Measurements from ENCODE around the gene PRR14.
"Not testable (repeated sequence)": the region's sequence is repeated elsewhere in the genome, so short reads cannot be mapped to it uniquely, and the experiment has no call there.

Gene PRR14

DNA sequence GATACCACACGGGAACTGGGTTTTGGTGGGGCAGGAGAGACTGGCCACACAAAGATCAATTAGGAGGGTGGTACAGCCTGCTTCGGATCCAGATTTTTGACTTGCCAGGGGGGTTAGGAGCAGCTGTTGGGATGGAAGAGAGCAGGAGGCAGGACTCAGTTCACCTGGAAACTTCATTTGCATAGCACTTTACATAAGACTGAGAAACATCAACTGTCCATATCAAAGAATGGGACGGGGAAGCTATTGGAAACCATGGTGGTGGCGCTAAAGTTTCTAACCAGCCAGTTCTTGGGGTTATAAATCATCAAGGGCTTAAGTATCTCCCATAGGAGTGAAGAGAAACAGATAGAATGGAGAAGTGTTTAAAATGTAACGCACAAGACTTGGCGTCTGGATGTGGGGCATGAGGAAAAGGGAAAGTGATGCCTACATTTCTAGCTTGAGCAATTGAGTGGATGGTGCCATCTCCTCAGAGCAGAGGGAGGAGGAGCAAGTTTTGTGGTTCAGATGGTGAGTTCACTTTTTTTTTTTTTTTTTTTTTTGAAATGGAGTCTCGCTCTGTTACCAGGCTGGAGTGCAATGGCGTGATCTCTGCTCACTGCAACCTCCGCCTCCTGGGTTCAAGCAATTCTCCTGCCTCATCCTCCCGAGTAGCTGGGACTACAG lies 41.8 kb downstream of the PRR14 start:
- no peak for DNase-seq (ENCODE audit: low read depth)

DNA sequence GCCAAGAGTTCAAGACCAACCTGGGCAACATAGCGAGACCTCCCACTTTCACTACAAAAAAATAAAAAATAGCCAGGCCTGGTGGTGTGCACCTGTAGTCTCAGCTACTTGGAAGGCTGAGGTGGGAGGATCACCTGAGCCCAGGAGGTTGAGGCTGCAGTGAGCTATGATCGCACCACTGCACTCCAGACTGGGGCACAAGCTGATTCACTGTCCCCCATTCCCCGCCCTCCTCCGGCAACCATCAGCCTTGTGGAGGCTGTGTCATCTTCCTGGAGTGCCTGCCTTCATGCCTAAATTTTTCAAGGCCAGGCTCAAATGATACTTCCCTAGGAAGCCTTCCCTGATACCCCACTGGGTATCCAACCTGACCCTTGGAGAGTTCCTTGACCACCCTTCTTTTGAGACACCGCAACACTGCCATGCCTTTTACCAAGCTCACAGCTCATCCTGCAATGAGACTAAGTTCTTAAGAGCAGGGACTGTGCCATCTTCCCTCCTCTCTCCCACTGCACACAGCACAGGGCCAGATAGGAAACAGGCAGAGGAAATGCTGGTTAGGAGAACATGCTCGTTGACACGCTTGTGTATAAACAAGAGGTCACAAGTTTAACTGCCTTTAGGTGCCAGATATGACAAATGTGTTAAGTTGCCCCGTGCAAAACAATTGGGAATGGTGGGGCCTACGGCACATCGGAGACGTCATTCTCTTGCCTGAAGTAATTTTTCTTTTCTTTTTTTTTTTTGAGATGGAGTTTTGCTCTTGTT lies 44.4 kb downstream of the PRR14 start:
- no peak for DNase-seq (ENCODE audit: low read depth)

DNA sequence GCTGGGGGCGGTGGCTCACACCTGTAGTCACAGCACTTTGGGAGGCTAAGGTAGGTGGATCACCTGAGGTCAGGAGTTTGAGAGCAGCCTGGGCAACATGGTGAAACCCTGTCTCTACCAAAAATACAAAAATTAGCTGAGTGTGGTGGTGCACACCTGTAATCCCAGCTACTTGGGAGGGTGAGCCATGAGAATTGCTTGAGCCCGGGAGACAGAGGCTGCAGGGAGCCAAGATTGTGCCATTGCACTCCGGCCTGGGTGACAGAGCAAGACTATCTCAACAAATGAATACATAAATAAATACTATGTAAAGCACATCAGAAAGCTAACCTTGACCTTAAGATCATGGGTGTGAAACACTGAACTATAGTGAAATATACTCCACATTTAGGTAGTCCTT lies 45.9 kb downstream of the PRR14 start:
- not testable (repeated sequence) for DNase-seq (ENCODE audit: low read depth)

DNA sequence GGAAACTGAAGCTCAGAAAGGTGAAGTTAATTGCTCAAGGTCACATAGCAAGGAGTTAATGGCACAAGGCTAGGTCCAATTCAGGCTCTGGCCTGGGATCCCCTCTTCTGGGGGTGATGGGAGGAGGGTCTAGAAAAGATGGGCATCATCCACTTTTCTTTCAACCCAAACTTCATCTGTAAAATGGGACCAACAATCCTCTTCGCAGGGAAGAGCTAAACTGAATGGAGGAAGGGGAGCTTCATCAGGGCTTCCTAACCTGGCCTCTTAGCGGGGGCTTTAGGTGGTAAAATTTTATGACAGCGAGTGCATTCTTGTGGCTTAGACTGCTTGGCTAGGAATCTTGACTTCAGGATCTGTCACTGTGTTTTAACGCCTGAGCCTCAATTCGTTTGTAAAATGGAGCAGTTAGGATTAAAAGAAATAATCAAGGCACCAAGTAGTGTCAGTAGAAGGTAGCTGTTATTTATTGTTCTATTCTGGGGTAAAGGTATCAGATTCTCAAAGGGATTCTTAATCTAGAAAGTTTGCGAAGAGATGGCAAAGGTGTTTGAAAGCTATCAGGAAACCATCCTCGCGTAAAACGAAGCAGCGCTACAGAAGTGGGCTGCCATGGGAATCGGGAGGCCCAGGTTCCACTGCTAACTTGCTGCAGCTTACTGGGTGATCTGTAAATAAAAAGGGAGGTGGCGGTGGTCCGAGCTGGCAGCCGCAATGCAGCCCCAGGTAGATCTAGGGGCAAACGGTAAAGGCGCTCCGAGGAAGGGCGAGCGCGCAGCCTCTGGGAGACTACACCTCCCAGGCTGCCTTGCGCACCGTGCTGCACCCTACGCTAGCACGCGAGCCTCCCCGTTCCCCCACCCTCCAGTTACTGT lies 46.7 kb downstream of the PRR14 start:
- DNase-seq (ENCODE audit: low read depth): no peak

DNA sequence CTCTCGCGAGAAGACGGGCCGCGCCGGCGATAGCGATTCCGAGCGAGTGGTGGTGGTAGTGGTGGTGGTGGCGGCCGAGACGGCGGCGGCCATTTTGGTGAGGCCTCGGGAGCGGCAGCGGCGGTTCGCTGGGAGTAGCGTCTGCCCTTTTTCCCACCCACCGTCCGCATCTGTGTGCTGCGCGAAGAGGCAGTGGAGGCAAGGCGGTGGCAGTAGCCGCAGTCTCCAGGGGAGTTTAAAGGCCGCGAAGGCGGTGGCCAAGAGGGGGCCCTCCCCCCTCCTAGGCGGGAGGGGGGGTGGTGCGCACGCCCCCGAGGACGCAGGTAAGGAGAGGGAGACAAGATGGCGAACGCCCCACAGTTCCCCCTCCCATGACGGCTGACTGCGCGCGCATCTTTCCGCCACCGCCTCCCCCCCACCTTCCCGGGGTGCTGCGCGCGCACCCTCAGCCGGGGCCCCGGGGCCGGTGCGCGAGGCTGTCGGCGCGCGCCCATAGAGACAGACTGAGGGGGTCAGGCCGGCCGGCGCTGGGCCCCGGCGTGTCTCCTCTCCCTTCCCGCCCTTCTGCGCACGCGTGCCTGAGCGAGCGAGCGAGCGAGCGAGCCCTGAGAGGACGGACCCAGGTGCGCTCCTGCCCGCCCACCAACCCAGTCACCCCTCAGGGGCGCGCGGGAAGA lies 47.5 kb downstream of the PRR14 start:
- peak; percentile 99 for DNase-seq (ENCODE audit: low read depth)

DNA sequence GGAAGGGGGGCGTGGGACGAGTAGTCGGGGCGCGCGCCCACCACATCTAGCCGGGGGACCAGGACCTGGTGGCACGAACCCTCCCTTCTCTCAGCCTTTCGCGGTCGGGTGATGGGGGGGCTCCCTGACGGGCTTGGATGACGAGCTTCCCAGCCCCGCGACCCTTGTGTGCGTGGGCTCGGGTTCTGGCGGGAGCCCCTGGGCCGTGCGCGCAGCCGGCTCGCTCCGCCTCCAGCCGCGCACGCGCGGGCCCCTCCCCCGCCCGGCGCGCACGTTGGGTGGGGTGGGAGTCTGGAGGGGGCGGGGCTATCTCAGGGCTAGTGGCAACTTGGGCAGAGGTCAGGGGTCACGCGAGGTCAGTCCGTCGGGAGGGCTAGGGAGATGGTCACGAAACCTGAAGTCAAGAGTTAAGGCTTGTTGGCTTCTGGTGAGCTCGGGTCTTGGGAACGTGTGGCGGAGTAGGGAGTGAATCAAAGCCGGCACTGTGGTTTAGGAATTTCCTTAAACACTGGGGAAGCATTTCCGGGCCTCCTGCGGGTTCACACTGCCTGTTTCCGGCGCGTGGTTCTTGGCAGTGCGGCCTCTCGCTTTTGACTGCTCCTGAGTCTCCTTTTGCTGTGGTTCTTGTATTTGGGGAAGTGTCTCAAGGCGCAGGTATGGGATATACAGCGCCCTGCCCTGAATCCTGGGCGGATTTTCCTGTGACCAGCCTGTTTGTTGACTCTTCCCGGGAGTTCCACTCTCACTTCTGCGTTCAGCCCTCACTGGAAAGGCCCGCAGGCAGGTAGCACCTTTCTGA lies 48.3 kb downstream of the PRR14 start, which contains the start of gene SRCAP:
SRCAP (plus strand) TSS at position 356 of the 799 bp plus-strand sequence. CDS start 1,654 bp downstream, outside the sequence.
- peak; percentile 67 for DNase-seq (ENCODE audit: low read depth)

DNA sequence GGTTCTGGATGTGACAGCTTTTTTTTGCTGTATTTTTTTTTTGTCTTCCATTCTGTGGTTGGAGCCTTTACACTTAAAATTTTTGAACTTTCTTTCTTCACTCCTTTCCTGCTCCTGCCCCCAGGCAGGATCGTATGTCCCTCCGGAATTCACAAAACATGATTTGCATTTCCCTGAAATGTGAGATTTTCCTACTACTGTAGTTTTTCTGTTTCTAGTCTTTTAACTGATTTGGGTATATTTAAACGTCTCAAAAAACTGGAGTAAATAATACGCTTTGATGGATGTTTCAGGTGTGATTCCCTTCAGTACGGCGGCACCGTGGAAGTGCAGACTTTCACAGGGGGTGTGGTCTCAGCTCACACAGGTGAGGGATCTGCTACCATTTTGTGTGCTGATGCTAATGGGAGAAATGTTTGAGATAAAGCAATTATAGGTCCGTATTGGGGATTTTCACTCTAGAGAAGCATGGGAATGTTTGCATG lies 48.9 kb downstream of the PRR14 start:
- DNase-seq (ENCODE audit: low read depth): no peak

DNA sequence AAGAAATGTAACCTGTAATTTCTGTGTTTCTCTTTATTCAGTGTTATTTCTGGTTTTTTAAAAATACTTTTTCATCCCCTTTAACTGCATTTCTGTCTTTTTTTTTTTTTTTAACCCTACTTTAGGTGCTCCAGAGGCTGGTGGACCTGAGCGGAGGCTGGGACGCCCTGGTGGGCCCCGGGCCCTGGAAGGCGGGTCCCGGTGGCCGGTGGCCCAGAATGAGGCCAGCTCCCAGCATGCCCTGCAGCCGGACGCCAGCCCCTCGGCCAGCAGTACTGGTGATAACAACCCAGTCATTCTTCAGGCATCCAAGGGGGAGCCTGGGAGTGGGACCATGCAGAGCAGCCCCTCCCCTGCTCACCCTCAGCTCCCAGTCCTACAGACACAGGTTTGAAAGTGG lies 49.7 kb downstream of the PRR14 start:
- no peak for DNase-seq (ENCODE audit: low read depth)

DNA sequence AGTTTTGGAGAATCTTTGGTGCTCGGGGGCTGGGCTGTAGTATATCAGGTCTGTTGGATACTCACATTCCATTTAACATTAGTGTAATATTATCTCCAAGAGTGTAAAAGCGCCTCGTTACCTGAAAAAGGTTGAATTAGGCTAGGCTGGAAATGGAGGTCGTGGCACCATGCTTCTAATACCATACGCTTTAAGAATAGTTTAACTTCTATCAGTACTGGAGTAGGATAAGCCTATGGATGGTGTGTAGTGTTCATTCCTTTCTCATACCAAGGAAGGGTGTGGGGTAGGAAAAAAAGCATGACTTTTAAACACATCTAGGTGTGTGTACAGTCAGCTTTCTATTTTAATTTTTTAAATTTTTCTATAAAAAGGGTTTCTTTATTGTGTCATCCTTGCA lies 50.2 kb downstream of the PRR14 start:
- DNase-seq (ENCODE audit: low read depth): no peak

DNA sequence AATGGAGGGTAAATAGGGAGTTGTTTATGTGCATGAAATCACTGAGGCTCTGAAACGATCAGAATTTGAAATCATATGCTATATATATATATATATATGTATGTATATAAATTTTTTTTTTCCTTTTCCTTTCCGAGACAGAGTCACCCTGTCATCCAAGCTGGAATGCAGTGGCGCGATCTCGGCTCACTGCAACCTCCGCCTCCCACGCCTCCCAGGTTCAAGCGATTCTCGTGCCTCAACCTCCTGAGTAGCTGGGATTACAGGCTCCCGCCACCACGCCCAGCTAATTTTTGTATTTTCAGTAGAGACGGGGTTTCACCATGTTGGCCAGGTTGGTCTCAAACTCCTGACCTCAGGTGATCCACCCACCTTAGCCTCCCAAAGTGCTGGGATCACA lies 52.3 kb downstream of the PRR14 start:
- not testable (repeated sequence) for DNase-seq (ENCODE audit: low read depth)

DNA sequence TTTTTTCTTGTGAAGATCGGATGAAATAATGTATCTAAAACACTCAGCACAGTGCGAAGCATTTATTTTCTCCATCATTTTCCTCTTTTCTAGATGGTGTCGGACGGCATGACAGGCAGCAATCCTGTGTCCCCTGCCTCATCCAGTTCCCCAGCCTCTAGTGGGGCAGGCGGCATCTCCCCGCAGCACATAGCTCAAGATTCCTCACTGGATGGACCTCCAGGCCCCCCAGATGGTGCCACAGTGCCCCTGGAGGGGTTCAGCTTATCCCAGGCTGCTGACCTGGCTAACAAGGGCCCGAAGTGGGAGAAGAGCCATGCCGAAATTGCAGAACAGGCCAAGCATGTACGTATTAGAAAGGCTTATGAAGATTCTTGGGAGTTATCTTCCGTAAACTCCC lies 53.2 kb downstream of the PRR14 start:
- DNase-seq (ENCODE audit: low read depth): no peak
